CD14-positive monocyte (primary cell): ENCODE data around the gene LRRC34. TPM values are rescaled to one million over a fixed set of nuclear protein-coding genes. Genes with fewer than 3 reads are reported as not detected.

Source experiments
- DNase-seq, 3 donors: peaks; one replicate each; pipeline ENCODE4 v3.0.0-alpha.2; 2011 to 2022
- H2AFZ ChIP-seq: 2 replicates; pipeline ENCODE4 v1.6.0; 2012; ENCODE audit warnings: mild to moderate bottlenecking, low read depth, low read length, inconsistent platforms; ENCODE audit not compliant: insufficient read depth, poor library complexity, severe bottlenecking
- H3K27ac ChIP-seq, 2 donors: 1 replicate in 1 of 2; 2 replicates in 1 of 2; pipeline ENCODE4 v1.5.1; 2012 to 2013; ENCODE audit warnings: low read length in 2 of 2, control low read depth in 1 of 2, inconsistent platforms in 1 of 2, low read depth in 1 of 2, mild to moderate bottlenecking in 1 of 2
- H3K27me3 ChIP-seq, 2 donors: one replicate each; pipeline versions ENCODE4 v1.6.0 to v1.6.1; 2011 to 2013; ENCODE audit warnings: low read length in 2 of 2; ENCODE audit not compliant: control insufficient read depth in 2 of 2, insufficient read depth in 2 of 2
- H3K36me3 ChIP-seq, 2 donors: replicated peaks in 1 of 2; 1 replicate in 1 of 2; 2 replicates in 1 of 2; pipeline versions ENCODE4 v1.5.1 to v1.6.1; 2012 to 2013; ENCODE audit warnings: low read length in 2 of 2, control low read depth in 1 of 2, inconsistent platforms in 1 of 2, mild to moderate bottlenecking in 1 of 2; ENCODE audit not compliant: insufficient read depth in 2 of 2, control insufficient read depth in 1 of 2
- H3K4me1 ChIP-seq, 2 donors: 1 replicate in 1 of 2; 2 replicates in 1 of 2; pipeline versions ENCODE4 v1.5.1 to v1.6.1; 2012 to 2013; ENCODE audit warnings: low read length in 2 of 2, control low read depth in 1 of 2, inconsistent platforms in 1 of 2, mild to moderate bottlenecking in 1 of 2, moderate library complexity in 1 of 2; ENCODE audit not compliant: insufficient read depth in 2 of 2, control insufficient read depth in 1 of 2
- H3K4me2 ChIP-seq: replicated peaks from 2 replicates; pipeline ENCODE3; 2012; ENCODE audit warnings: low read length, moderate library complexity, mild to moderate bottlenecking; ENCODE audit not compliant: poor library complexity, severe bottlenecking; ENCODE audit errors: extremely low read depth
- H3K4me3 ChIP-seq, 3 experiments: fragments of 200-600 bp in 1 of 3; sonication (generic) in 1 of 3; replicated peaks in 1 of 3; 1 replicate in 2 of 3; 2 replicates in 1 of 3; pipeline ENCODE4 v1.5.1; 2011 to 2013; ENCODE audit warnings: low read length in 3 of 3, mild to moderate bottlenecking in 3 of 3, control low read depth in 2 of 3, low read depth in 2 of 3, inconsistent platforms in 1 of 3, moderate library complexity in 1 of 3
- H3K79me2 ChIP-seq: 2 replicates; pipeline ENCODE4 v1.6.0; 2012; ENCODE audit warnings: mild to moderate bottlenecking, control low read depth, inconsistent platforms, low read length, moderate library complexity; ENCODE audit not compliant: insufficient read depth
- H3K9ac ChIP-seq: 2 replicates; pipeline ENCODE4 v1.6.0; 2017; ENCODE audit warnings: low read length, mild to moderate bottlenecking; ENCODE audit not compliant: insufficient read depth, poor library complexity, severe bottlenecking
- H3K9me3 ChIP-seq, 2 donors: replicated peaks in 1 of 2; 1 replicate in 1 of 2; 2 replicates in 1 of 2; pipeline versions ENCODE4 v1.5.1 to v1.6.1; 2012 to 2013; ENCODE audit warnings: low read length in 2 of 2, control low read depth in 1 of 2; ENCODE audit not compliant: control insufficient read depth in 1 of 2, insufficient read depth in 1 of 2
- H4K20me1 ChIP-seq: 2 replicates; pipeline ENCODE4 v1.6.0; 2012; ENCODE audit warnings: mild to moderate bottlenecking, low read length, control low read depth, moderate library complexity; ENCODE audit not compliant: insufficient read depth
- H3K27ac Mint-ChIP-seq, 7 donors: one replicate each; pipeline ENCODE4 v1.8.0; 2020; ENCODE audit warnings: mild to moderate bottlenecking in 7 of 7, mixed read lengths in 7 of 7, moderate library complexity in 6 of 7, inconsistent platforms in 2 of 7
- H3K27me3 Mint-ChIP-seq, 3 donors: one replicate each; pipeline ENCODE4 v1.8.0; 2021 to 2022; ENCODE audit warnings: low read depth in 3 of 3, mild to moderate bottlenecking in 3 of 3, mixed read lengths in 3 of 3, moderate library complexity in 3 of 3, inconsistent platforms in 1 of 3
- H3K36me3 Mint-ChIP-seq, 2 donors: one replicate each; pipeline ENCODE4 v1.8.0; 2020; ENCODE audit warnings: mixed read lengths in 2 of 2, inconsistent platforms in 1 of 2, mild to moderate bottlenecking in 1 of 2
- H3K4me1 Mint-ChIP-seq: one replicate; pipeline ENCODE4 v1.8.0; 2020; ENCODE audit warnings: mild to moderate bottlenecking, mixed read lengths
- H3K4me3 Mint-ChIP-seq, 2 donors: one replicate each; pipeline ENCODE4 v1.8.0; 2020; ENCODE audit warnings: mild to moderate bottlenecking in 2 of 2, mixed read lengths in 2 of 2, moderate library complexity in 1 of 2
- H3K9me3 Mint-ChIP-seq, 7 donors: one replicate each; pipeline ENCODE4 v1.8.0; 2020 to 2022; ENCODE audit warnings: mixed read lengths in 7 of 7, mild to moderate bottlenecking in 6 of 7, moderate library complexity in 6 of 7, inconsistent platforms in 2 of 7
- WGBS: methylation state at CpG from one replicate; pipeline ENCODE4 v1.1.5; 2013; ENCODE audit warnings: missing lambda C conversion rate; ENCODE audit not compliant: insufficient coverage; 5-methylcytosine and 5-hydroxymethylcytosine counted together
- intact Hi-C, 2 donors: fragments of 100-400 bp; cut with micrococcal nuclease; formaldehyde crosslinking; loops; one replicate each; pipeline versions ENCODE4 v1.15.0 to v1.15.1; 2023
- polyA plus RNA-seq, 3 donors: library from polyadenylated mRNA; depleted of rRNA in 1 of 3; unstranded in 2 of 3; stranded (reverse) in 1 of 3; fragments of 300-500 nt in 2 of 3; fragments of >200 nt in 1 of 3; fragmentation: Illumina TruSeq in 2 of 3; gene quantifications; 1 replicate in 2 of 3; 2 replicates in 1 of 3; pipeline ENCODE4 v1.2.3, GENCODE V29; 2012 to 2021
- TF ChIP-seq, protein P1 (sequence below): fragments of 200-600 bp; IDR thresholded peaks from one replicate; pipeline ENCODE4 v1.8.0; 2022; ENCODE audit warnings: antibody characterized with exemption, mild to moderate bottlenecking

LRRC34 gene
- polyA plus RNA-seq, 3 donors = 0.25 to 0.61 (median 0.43) TPM

DNA sequence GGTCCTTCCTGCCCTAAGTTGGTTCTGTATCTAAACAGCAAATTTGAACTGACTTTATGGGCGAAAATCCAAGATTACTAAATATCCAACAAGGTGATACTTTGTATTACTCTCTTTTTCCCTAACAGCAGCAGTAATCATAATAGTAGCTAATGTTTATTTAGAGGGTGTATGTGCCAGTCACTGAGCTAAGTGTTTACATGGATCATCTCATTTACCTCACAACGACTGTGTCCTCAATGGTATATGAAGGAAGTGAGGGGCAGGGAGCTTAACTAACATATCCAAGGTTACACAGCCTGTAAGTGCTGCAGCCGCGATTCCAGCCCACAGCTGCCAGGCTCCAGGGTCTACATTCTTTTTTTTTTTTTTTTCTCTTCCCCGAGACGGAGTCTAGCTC is 10.3 kb upstream of the LRRC34 start:
- DNase-seq = no peak
- Histone ChIP-seq H3K9me3 (no peaks in the 10 kb centered on the region), H3K27me3 (no peaks in the 10 kb centered on the region), H3K36me3 (no peaks in the 10 kb centered on the region), H2AFZ (no peak overlapping the region), H3K27ac (no peak overlapping the region), H3K4me1 (no peaks in the 10 kb centered on the region), H3K79me2 (no peaks in the 10 kb centered on the region), H3K4me2 (no peak overlapping the region), H3K4me3 (no peak overlapping the region), H4K20me1 (no peaks in the 10 kb centered on the region), H3K9ac (no peak overlapping the region)
- H3K36me3 Mint-ChIP-seq = no peaks in the 10 kb centered on the region
- WGBS = 93% methylated on average over 4 of the region's 6 CpGs
- H3K27ac Mint-ChIP-seq = no peak overlapping the region
- no peak overlapping the region for H3K4me3 Mint-ChIP-seq
- no peaks in the 10 kb centered on the region for H3K4me1 Mint-ChIP-seq
- TF ChIP-seq, protein P1, sequence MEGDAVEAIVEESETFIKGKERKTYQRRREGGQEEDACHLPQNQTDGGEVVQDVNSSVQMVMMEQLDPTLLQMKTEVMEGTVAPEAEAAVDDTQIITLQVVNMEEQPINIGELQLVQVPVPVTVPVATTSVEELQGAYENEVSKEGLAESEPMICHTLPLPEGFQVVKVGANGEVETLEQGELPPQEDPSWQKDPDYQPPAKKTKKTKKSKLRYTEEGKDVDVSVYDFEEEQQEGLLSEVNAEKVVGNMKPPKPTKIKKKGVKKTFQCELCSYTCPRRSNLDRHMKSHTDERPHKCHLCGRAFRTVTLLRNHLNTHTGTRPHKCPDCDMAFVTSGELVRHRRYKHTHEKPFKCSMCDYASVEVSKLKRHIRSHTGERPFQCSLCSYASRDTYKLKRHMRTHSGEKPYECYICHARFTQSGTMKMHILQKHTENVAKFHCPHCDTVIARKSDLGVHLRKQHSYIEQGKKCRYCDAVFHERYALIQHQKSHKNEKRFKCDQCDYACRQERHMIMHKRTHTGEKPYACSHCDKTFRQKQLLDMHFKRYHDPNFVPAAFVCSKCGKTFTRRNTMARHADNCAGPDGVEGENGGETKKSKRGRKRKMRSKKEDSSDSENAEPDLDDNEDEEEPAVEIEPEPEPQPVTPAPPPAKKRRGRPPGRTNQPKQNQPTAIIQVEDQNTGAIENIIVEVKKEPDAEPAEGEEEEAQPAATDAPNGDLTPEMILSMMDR = no peak
- H3K27me3 Mint-ChIP-seq = peaks cover 1 to 4% (median 3%) of the 10 kb centered on the region in 3 donors
- peaks cover 0 to 2% (median 0%) of the 10 kb centered on the region in 7 donors for H3K9me3 Mint-ChIP-seq
- intact Hi-C loops = no loop called here

DNA sequence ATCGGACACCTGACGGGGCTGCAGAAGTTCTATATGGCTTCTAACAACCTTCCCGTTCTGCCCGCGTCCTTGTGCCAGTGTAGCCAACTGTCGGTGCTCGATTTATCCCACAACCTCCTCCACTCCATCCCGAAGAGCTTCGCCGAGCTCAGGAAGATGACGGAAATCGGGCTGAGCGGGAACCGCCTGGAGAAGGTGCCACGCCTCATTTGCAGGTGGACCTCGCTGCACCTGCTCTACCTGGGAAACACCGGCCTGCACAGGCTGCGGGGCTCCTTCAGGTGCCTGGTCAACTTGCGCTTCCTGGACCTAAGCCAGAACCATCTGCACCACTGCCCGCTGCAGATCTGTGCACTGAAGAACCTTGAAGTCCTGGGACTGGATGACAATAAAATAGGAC is 9.8 kb upstream of the LRRC34 start:
- no peaks in the 10 kb centered on the region for H3K9me3 ChIP-seq
- H3K27ac Mint-ChIP-seq = no peak overlapping the region
- H3K4me2 ChIP-seq = no peak overlapping the region
- no peak overlapping the region for H3K4me3 ChIP-seq
- no peak for DNase-seq
- no peaks in the 10 kb centered on the region for H3K27me3 ChIP-seq
- intact Hi-C loops = no loop called here
- no peak overlapping the region for H3K27ac ChIP-seq
- H3K36me3 Mint-ChIP-seq = no peaks in the 10 kb centered on the region
- peaks cover 1 to 4% (median 3%) of the 10 kb centered on the region in 3 donors for H3K27me3 Mint-ChIP-seq
- peaks cover 0 to 2% (median 0%) of the 10 kb centered on the region in 7 donors for H3K9me3 Mint-ChIP-seq
- TF ChIP-seq, protein P1 = no peak
- 98% methylated on average over 19 of the region's 20 CpGs for WGBS
- no peaks in the 10 kb centered on the region for H3K36me3 ChIP-seq
- H3K79me2 ChIP-seq = no peaks in the 10 kb centered on the region
- H4K20me1 ChIP-seq = no peaks in the 10 kb centered on the region
- H3K4me1 Mint-ChIP-seq = no peaks in the 10 kb centered on the region
- H3K4me3 Mint-ChIP-seq = no peak overlapping the region
- no peak overlapping the region for H3K9ac ChIP-seq
- no peak overlapping the region for H2AFZ ChIP-seq
- no peaks in the 10 kb centered on the region for H3K4me1 ChIP-seq
